Measurements from ENCODE around the gene ABCA7.

The ABCA7 gene

DNA sequence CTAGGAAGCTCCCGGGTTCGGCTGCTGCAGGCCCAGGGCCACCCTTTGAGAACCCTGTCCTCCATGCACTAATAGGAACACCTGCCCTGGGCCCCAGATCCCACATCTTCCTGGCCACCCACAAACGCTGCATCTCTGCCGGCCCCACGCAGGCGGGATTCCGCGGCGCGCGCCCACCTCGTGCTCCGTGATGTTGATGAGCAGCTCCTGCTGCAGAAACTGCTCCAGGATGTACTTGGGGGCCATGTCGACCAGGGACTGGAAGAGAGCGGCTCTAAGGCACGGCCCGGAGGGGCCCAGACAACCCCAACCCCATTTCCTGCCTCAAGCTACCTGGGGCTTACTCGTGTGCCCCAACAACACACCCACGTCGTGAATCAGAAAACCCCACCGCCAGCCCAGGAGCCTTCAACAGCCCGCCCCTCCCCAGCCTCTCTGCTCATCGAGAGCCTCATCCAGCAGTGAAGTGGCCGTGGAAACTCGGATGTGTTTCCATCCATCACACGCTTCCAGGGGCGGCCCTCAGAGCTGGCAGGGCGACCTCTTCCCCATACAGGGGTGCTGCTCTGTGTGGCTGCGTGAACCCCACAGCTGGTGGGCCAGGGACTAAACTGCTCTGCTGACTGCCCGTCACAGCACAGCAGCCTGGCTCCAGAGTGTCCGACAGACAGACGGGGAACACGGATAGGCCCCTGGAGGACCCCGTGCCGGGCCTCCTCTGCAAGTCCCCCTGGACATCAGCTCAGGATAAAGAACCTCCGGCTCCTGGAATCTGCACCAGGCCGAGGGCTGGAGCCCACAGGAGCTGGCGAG, 51.0 kb downstream of the ABCA7 start:
- H3K27ac ChIP-seq: no peak overlapping the region
- TF ChIP-seq, protein P1, sequence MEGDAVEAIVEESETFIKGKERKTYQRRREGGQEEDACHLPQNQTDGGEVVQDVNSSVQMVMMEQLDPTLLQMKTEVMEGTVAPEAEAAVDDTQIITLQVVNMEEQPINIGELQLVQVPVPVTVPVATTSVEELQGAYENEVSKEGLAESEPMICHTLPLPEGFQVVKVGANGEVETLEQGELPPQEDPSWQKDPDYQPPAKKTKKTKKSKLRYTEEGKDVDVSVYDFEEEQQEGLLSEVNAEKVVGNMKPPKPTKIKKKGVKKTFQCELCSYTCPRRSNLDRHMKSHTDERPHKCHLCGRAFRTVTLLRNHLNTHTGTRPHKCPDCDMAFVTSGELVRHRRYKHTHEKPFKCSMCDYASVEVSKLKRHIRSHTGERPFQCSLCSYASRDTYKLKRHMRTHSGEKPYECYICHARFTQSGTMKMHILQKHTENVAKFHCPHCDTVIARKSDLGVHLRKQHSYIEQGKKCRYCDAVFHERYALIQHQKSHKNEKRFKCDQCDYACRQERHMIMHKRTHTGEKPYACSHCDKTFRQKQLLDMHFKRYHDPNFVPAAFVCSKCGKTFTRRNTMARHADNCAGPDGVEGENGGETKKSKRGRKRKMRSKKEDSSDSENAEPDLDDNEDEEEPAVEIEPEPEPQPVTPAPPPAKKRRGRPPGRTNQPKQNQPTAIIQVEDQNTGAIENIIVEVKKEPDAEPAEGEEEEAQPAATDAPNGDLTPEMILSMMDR (conservative IDR thresholded peaks at IDR 0.05): no peak

GRCh38 chr19:1091544-1092175, 51.8 kb downstream of the ABCA7 start:
- H3K27ac ChIP-seq: no peak overlapping the region
- TF ChIP-seq, protein P1 (conservative IDR thresholded peaks at IDR 0.05): no peak

- TF ChIP-seq, protein P1 (conservative IDR thresholded peaks at IDR 0.05): no peak
- no peak overlapping the region; the same call in 1 of the 2 replicates for H3K27ac ChIP-seq
Measured at GRCh38 chr19:1093330-1093729, 53.4 kb downstream of the ABCA7 start.

DNA sequence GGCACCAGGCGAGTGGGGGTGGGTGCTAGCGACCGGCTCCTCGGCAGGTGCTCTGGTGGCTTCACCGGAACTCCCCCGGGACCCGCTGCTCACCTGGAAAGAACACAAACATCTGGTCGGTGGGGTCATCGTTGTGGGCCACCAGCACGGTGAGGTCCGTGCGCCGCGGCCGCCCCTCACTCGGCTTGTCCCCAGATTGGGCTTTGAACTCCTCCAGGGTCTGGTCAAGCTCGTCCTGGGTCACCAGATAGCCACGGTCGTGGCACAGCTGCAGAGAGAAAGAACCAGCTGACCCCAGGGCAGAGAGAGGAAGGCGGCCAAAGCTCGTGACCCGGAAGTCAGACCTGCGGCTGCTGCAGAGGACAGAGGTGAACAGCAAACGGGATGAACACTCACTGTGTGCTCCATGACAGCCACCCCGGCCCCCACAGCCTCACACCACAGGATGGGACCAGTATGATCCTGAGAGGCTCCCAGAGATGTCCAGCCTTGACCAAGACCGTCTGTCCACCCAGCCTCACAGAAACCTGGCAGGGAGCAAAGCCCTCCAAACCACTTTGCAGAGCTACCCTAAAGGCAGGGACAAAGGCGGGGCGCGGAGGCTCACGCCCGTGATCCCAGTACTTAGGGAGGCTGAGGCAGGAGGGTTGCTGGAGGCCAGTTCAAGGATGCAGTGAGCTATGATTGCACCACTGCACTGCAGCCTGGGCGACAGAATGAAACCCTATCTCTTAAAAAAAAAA, 54.1 kb downstream of the ABCA7 start:
- TF ChIP-seq, protein P1 (conservative IDR thresholded peaks at IDR 0.05): no peak
- peak overlapping the region; percentile 83; the same call in 1 of the 2 replicates for H3K27ac ChIP-seq

DNA sequence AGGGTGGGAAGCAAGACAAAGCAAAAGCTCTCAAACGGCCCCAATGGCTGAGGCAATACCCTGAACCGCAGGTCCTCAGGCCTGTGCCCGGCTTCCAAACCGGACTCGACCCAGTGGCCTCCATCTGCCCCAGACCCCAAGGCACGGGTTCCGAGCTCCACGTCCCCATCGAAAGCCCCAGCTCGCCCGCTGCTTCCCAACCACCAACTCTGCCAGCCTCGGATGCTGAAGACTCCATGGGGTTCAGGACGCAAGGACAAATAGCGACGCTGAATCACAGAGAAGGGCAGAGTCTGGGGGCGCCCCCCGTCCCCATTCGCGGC, 54.7 kb downstream of the ABCA7 start:
- peak overlapping the region; percentile 83 for H3K27ac ChIP-seq
- TF ChIP-seq, protein P1 (conservative IDR thresholded peaks at IDR 0.05): no peak

- peak within 1 kb of the TSS; percentile 83 for H3K27ac ChIP-seq
- TF ChIP-seq, protein P1 (conservative IDR thresholded peaks at IDR 0.05): no peak
Measured at GRCh38 chr19:1094978-1095701, 55.2 kb downstream of the ABCA7 start, which contains the start of gene POLR2E. Gene POLR2E, minus strand, starts transcription at chr19:1095375. Its CDS starts 60 bp downstream, at chr19:1095315.
